Glomerular visceral epithelial cell (primary cell): ENCODE measurements around the gene TSPO2.
"Not testable (repeated sequence)": the region's sequence is repeated elsewhere in the genome, so short reads cannot be mapped to it uniquely, and the experiment has no call there.

Experiments
- DNase-seq: peaks from one replicate; pipeline ENCODE4 v3.0.0-alpha.2; 2016; ENCODE audit errors: extremely low spot score

TSPO2 gene

DNA sequence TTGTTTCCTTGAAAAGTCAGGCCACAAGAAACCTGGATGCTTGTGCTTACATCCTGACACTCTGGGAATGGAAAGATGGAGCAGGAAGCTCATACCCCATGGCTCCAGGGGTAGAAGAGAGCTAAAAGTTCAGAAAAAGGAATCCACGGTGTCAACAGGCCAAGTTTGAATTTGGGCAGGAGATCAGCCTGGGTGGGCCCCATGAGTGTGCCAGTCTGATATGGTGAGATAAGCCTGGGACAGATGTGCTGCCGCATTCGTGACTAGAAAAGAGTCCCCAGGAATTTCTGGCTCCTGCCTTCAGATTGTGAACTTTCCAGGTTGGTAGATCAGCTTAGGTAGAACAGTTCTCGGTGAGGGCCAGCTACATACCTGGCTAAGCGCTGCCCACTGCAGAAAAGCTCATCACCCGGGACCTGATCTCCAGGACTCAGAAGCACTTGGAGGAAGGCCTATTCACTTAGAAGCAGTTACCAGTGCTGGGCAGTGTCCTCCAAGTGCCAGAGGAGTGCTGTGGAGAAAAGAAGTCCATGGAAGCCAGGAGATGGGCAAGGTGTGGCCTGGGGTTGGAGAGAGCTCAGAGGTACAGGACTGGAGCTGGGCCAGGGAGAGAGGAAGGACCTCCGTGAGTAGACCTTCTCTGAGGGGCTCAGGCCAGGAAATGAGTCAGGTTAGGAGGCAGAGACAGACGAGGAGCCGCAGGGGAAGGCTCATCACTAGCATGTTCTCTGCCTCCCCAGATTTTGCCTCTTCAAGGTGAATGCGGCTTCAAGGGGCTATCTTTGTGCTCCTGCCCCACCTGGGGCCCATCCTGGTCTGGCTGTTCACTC is at the start of gene TSPO2:
TSPO2 (plus strand) TSS at position 242 of the 830 bp plus-strand sequence; CDS start at position 761, 519 bp downstream.
- DNase-seq, result no peak

DNA sequence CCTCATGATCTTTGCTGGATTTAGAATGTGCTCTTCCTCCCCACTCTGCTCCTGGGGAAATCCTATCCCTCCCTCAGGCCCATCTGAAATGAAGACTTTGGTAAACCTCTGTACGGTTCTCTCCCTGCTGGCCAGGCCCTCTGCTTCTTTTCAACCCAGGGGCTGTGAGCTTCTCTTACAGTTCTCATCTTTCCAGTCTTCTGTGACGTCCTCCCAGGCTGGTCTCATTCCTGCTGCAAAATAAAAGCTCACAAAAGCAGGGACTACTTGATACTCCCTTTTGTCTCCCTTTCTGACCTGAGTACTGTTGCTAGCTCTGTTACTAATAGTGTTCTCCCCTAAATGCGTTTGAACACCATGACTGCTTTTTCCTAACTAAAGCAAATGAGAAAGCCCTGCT is 49.5 kb upstream of the TSPO2 start:
- no peak for DNase-seq

- peak; percentile 10 for DNase-seq
Measured at GRCh38 chr6:40996591-40997233, 45.6 kb upstream of the TSPO2 start.

DNA sequence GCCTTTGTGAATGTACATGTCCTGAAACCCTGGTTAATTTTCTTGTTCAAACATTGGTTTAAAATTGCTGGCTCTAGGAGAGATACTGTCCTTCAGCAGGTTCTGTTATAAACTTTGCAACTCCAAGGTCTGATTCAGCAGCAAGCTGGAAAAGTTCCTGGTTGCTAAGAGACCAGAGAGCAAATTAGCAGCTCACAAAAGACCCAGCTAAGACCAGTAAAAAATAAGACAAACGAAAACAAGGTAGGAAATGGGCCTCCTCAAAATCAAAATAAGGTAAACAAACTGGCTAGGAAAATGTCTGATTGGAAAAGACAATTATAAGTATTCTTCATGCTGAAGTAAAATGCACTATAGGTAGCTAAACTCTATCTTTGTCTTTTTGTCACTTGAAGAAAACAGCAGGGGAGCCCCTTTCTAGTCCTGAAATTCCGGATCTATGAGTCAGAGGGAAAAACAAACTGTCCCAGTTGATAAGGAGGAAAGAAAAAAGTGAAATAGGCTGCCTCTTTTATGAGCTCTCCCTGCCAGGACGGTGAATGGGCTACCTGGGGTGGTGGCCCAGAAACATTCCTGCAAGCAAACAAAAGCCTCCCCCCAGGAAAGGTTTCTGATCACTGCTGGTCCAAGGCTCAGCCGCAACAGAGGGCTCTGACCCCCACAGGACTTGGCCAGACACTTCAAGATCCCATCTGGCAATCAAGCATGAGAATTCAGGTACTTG is 44.9 kb upstream of the TSPO2 start:
- DNase-seq, result peak; percentile 73

DNA sequence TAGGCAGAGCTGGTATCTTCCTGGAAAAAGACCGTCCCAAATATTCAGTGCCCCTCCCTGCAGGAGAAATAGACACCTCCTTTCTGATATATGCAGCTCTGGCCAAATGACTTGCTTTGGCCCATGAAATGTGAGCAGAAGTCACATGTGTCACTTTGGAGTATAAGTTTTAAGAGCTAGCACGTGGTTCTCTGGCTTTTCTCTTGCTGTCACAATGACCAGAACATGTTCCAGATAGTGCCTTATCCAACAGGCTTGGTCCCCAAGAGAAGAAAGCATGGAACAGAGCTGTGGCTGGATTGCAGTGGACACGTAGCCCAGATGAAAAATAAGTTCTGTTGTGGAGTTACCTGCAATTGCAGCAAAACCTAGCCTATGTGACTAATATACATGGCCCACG is 43.6 kb upstream of the TSPO2 start:
- no peak for DNase-seq

DNA sequence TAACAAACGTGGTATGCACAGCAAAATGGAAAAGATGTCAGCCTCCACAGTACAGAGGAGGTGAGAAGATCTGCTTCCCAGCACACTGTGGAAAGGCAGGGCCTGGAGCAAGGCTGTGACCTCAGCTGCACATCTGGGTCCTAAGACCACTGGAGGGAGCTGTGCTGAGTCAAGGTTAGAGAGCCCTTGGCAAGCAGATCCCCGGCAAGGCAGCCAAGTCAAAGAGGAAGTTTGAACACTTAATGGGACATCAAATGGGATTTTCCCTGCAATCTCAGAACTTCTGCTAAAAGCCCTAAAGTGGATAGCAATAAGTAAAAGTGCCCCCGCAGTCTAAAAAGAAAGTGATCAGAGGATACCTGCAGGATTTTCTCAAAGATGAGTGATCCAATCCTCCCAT is 42.7 kb upstream of the TSPO2 start:
- DNase-seq, result peak; percentile 57

- DNase-seq, result no peak
Measured at GRCh38 chr6:41000248-41000647, 42.0 kb upstream of the TSPO2 start.

DNA sequence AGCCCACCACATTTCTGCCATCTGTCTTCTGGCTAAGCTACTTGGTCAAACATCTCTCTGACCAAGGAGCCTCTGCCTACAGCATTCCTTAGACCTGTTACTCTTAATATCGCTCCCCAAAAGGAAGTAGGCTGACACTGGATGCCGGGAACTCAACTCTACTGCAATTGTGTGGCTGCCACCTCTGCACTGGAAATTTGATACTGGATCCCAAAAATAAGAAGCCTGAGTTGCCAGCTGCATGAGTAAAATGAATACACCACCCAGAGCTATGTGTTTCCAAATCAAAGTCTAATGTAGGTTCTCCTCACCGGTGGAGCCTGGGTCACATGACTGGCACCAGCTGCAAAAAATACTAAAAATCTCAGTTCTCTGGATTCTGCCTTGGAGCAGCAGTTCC is 40.1 kb upstream of the TSPO2 start:
- no peak for DNase-seq

DNA sequence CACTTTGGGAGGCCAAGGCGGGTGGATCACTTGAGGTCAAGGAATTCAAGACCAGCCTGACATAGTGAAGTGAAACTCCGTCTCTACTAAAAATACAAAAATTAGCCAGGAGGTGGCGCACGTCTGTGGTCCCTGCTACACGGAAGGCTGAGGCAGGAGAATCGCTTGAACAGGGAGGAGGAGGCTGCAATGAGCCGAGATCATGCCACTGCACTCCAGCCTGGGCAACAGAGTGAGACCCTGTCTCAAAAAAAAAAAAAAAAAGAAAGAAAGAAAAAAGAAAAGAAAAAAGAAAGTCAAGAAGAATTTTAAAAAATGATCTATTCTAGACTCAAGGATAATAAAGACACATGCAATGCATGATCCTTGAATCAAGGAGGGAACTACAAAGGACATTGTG is 36.0 kb upstream of the TSPO2 start:
- DNase-seq, result peak; percentile 77

GRCh38 chr6:41006980-41007379 is 35.3 kb upstream of the TSPO2 start:
- not testable (repeated sequence) for DNase-seq

GRCh38 chr6:41008011-41008410 is 34.3 kb upstream of the TSPO2 start:
- DNase-seq, result no peak

GRCh38 chr6:41009669-41010068 is 32.6 kb upstream of the TSPO2 start:
- DNase-seq, result no peak

DNA sequence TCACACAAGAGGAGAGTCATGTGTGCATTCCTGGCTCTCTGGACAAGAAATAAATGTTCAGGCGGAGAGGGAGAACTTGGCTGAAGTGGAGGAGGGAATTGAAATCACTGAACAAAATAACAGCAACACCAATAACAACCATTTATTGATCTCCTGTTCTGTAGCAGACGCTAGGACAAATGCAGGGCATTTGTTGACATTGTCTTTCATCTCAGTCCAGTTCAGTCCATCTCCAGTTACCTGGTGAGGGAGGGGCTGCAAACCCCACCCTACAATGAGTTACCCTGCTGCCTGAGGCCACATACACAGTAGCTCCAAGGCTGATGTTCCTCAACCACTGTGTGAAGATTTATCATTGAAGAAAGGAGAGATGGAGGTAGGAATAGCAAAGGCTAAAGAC is 30.6 kb upstream of the TSPO2 start:
- no peak for DNase-seq

DNA sequence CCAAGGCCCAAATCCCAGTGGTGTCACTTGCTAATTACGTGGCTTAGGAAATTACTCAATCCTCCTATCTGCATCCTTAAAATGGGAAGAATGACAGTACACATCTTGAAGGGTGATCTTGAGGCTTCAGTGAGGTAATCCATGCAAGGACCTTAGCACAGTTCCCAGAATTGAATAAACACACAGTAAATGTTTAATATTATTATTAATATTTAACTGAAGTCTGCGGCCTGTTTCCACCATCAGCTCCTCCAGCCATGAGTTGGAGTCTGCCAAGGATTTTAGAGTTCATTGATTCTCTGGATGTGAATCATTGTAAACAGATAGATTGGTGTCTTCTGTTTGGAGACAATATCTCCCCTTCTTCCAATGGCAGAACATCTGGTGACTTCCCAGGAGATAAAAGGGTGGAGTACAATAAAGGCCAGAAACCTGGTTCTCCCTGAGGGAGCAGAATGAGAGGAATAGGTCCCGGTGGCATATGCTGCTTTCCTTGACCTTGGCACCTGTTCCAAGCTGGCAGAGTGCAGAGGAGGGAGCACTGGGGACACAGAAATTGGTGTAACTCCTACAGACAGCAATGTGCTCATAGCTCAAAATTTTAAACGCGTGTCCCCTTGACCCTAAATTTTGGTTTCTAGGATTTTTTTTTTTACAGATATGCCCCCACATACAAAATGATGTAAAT is 28.7 kb upstream of the TSPO2 start:
- DNase-seq, result peak; percentile 81

- DNase-seq, result no peak
Measured at GRCh38 chr6:41014780-41015179, 27.5 kb upstream of the TSPO2 start.

- DNase-seq, result not testable (repeated sequence)
Measured at GRCh38 chr6:41015860-41016259, 26.4 kb upstream of the TSPO2 start.

DNA sequence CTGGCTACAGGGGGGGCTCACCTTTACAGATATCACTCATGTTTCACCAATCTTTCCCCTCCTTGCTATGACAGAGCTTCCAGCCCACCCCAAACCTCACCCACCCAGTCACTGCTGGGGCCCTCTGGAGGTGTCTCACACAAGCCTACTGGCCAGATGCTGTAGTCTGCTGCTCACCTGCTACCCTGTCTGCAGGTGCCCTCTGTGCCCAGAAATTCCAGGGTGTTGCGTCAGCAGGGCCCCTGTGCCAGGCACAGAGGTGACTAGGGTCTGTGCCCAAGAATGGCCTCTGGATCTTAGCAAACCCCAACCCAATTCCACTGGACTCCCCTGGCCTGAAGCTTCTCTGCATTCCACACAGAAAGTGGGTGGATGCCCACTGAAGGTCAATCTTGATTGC is 24.6 kb upstream of the TSPO2 start:
- DNase-seq, result no peak

GRCh38 chr6:41021832-41022231 is 20.4 kb upstream of the TSPO2 start:
- DNase-seq, result peak; percentile 69

GRCh38 chr6:41022294-41022693 is 20.0 kb upstream of the TSPO2 start:
- peak; percentile 36 for DNase-seq

- no peak for DNase-seq
Measured at GRCh38 chr6:41023114-41023513, 19.2 kb upstream of the TSPO2 start.

DNA sequence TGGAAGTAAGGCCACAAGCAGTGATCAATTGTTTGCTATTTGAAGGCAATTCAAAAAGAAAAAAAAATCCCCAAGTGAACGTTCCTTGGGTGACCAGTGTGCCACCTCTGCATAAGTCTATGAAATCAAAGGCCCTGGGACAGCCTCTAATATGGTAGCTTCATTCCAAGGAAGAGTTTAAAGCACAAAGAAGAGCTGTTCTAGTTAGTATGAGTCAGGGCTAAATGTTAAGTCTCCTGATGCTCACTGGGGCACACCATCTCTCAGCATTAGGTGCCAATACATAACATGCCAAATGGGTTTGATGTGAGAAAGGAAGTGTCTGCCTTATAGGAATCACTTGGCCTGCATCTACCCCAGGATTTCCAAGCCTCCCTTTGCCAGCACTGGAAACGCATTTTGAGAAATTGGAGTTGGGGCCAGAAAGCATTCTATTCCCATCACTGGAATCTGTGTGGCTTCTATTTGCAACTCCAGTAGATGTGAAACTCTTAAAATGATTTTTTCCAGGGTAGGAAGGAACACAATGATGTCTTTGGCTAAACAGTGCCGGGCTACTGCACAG is 16.2 kb upstream of the TSPO2 start:
- DNase-seq, result no peak

DNA sequence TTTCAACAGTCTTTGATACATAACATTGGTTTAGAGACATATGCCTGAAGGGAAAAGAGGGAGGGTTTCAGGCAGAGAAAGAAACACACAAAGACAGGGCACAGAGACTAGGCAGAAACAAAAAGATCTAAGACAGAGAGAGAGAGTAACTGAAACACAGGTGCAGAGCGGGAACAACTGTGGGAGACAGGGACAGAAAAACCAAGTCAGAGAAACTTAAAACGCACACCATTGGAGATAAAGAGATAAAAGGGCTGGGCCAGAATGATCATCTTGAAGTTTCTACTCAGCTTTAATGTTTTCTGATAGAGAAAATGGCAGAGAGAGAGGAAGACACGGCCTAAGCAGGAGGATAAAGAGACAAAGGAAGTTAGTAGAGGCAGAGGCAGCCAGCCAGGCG is 15.0 kb upstream of the TSPO2 start:
- DNase-seq, result no peak
